HCT116 (cell line): ENCODE data around the gene SARS2. TPM values are rescaled to one million over a fixed set of nuclear protein-coding genes. Genes with fewer than 3 reads are reported as not detected.

Experiments used
- ATAC-seq: fragments of 200-7000 bp; cut with Tn5 transposase; 2 replicates; pipeline ENCODE4 v1.9.1; 2020; ENCODE audit warnings: mild to moderate bottlenecking, moderate library complexity
- BruUV-seq: library from RNA; stranded (reverse); fragments of 400-500 nt; replicated peaks from 2 replicates; lab custom pipeline; 2021; lab: Mats Ljungman, UMichigan
- CTCF ChIA-PET: fragments of 300-600 bp; sonication (Branson Sonifier 250); formaldehyde crosslinking; loops from one replicate; lab custom pipeline; 2021; ENCODE audit warnings: antibody characterized with exemption; lab: Charles Lee
- POLR2A ChIA-PET: fragments of 300-600, 350-600 bp; sonication (Branson Sonifier 250); formaldehyde crosslinking; loops from one replicate; lab custom pipeline; 2021; ENCODE audit warnings: antibody characterized with exemption; lab: Charles Lee
- RAD21 ChIA-PET, 2 experiments: fragments of 300-600 bp; sonication (Branson Sonifier 250); formaldehyde crosslinking; loops; one replicate each; lab custom pipeline; 2023; ENCODE audit warnings: low total read pairs in 2 of 2; ENCODE audit not compliant: uncharacterized antibody in 2 of 2, unreplicated experiment in 2 of 2, low non-redundant PET in 1 of 2; lab: Charles Lee
- DNase-seq: peaks from one replicate; pipeline ENCODE4 v3.0.0-alpha.2; 2010; ENCODE audit warnings: low read depth, low spot score
- H2AFZ ChIP-seq: fragments of 200-600 bp; shearing (Covaris generic), sonication (generic); 2 replicates; pipeline ENCODE4 v1.6.1; 2017; ENCODE audit warnings: low read depth, mixed run types, mixed read lengths, antibody characterized with exemption, low read length; ENCODE audit not compliant: poor library complexity, severe bottlenecking
- H3K27ac ChIP-seq: 2 replicates; pipeline ENCODE4 v1.5.1; 2012; ENCODE audit warnings: low read depth, low read length
- H3K27me3 ChIP-seq: fragments of 200-600 bp; sonication (generic); 2 replicates; pipeline ENCODE4 v1.6.1; 2016; ENCODE audit warnings: mixed run types, low read length, mixed read lengths; ENCODE audit not compliant: insufficient read depth
- H3K36me3 ChIP-seq, 2 experiments: fragments of 200-500 bp in 1 of 2; fragments of 200-600 bp in 1 of 2; sonication (Bioruptor generic) in 1 of 2; sonication (generic) in 1 of 2; 2 replicates each; pipeline versions ENCODE4 v1.5.1 to v1.6.1; 2014 to 2016; ENCODE audit warnings: low read length in 2 of 2, inconsistent platforms in 1 of 2, mixed read lengths in 1 of 2, mixed run types in 1 of 2; ENCODE audit not compliant: insufficient read depth in 2 of 2, control insufficient read depth in 1 of 2
- H3K4me1 ChIP-seq, 2 experiments: fragments of 200-600 bp in 1 of 2; sonication (generic) in 1 of 2; 2 replicates each; pipeline versions ENCODE4 v1.5.1 to v1.6.1; 2012 to 2017; ENCODE audit warnings: low read length in 2 of 2, inconsistent platforms in 1 of 2, mild to moderate bottlenecking in 1 of 2, mixed read lengths in 1 of 2, mixed run types in 1 of 2, moderate library complexity in 1 of 2; ENCODE audit not compliant: insufficient read depth in 2 of 2, control insufficient read depth in 1 of 2
- H3K4me2 ChIP-seq: fragments of 200-600 bp; sonication (generic); 2 replicates; pipeline ENCODE4 v1.6.1; 2017; ENCODE audit warnings: mixed run types, low read length, mixed read lengths
- H3K4me3 ChIP-seq, 2 experiments: fragments of 200-600 bp in 1 of 2; sonication (generic) in 1 of 2; replicated peaks in 1 of 2; 2 replicates each; pipeline ENCODE4 v1.5.1; 2011 to 2016; ENCODE audit warnings: low read length in 2 of 2, control low read depth in 1 of 2, low read depth in 1 of 2, mild to moderate bottlenecking in 1 of 2, mixed read lengths in 1 of 2, mixed run types in 1 of 2
- H3K79me2 ChIP-seq: fragments of 200-600 bp; sonication (generic); 2 replicates; pipeline ENCODE4 v1.6.1; 2017; ENCODE audit warnings: mild to moderate bottlenecking, mixed run types, low read length, moderate library complexity, mixed read lengths; ENCODE audit not compliant: insufficient read depth
- H3K9ac ChIP-seq: fragments of 200-600 bp; sonication (generic); 2 replicates; pipeline ENCODE4 v1.6.1; 2016; ENCODE audit warnings: low read length, mixed read lengths
- H3K9me2 ChIP-seq: fragments of 200-600 bp; sonication (generic), shearing (Covaris generic); 2 replicates; pipeline ENCODE4 v1.6.1; 2017; ENCODE audit warnings: mixed run types, mild to moderate bottlenecking, moderate library complexity; ENCODE audit not compliant: insufficient read depth
- H3K9me3 ChIP-seq, 2 experiments: fragments of 200-500 bp in 1 of 2; fragments of 200-600 bp in 1 of 2; sonication (Bioruptor generic) in 1 of 2; sonication (generic) in 1 of 2; 2 replicates each; pipeline ENCODE4 v1.6.1; 2014 to 2017; ENCODE audit warnings: low read length in 2 of 2, mixed read lengths in 2 of 2, inconsistent platforms in 1 of 2, low read depth in 1 of 2, mild to moderate bottlenecking in 1 of 2, mixed run types in 1 of 2, moderate library complexity in 1 of 2; ENCODE audit not compliant: control insufficient read depth in 1 of 2, insufficient read depth in 1 of 2
- H4K20me1 ChIP-seq: fragments of 200-600 bp; sonication (generic), shearing (Covaris generic); 2 replicates; pipeline ENCODE4 v1.6.1; 2017; ENCODE audit warnings: mixed run types, mild to moderate bottlenecking, moderate library complexity; ENCODE audit not compliant: insufficient read depth
- CTCF ChIP-seq, 3 experiments: fragments of 200-600 bp in 1 of 3; sonication (generic) in 1 of 3; IDR thresholded peaks in 2 of 3; conservative IDR thresholded peaks in 1 of 3; 2 replicates each; pipeline ENCODE4 v1.5.1; 2012 to 2017; ENCODE audit warnings: low read depth in 2 of 3, low read length in 2 of 3, antibody characterized with exemption in 1 of 3, borderline replicate concordance in 1 of 3, control low read depth in 1 of 3, mild to moderate bottlenecking in 1 of 3, mixed read lengths in 1 of 3, mixed run types in 1 of 3, moderate library complexity in 1 of 3; ENCODE audit not compliant: insufficient read depth in 1 of 3
- EGR1 ChIP-seq: IDR thresholded peaks from 2 replicates; pipeline ENCODE4 v1.6.1; 2012; ENCODE audit warnings: low read depth
- ELF1 ChIP-seq: IDR thresholded peaks from 2 replicates; pipeline ENCODE4 v1.6.1; 2012; ENCODE audit warnings: low read depth, borderline replicate concordance
- EZH2phosphoT487 ChIP-seq: fragments of 200-600 bp; IDR thresholded peaks from 2 replicates; pipeline ENCODE4 v1.6.1; 2018; ENCODE audit warnings: antibody characterized with exemption, borderline replicate concordance
- SRF ChIP-seq: IDR thresholded peaks from 2 replicates; pipeline ENCODE4 v1.6.1; 2012; ENCODE audit warnings: low read depth
- ZFX ChIP-seq: fragments of 450-650 bp; IDR thresholded peaks from 2 replicates; pipeline ENCODE4 v1.6.1; 2017
- intact Hi-C: fragments of 100-400 bp; cut with micrococcal nuclease; formaldehyde crosslinking; loops from 2 replicates; pipeline ENCODE4 v1.10.0; 2022
- total RNA-seq: library from RNA; stranded (reverse); gene quantifications from one replicate; pipeline ENCODE4 v1.2.1, GENCODE V29; 2021; ENCODE audit not compliant: unreplicated experiment
- TF ChIP-seq, protein P1 (sequence below): IDR thresholded peaks from 2 replicates; pipeline ENCODE4 v1.6.1; 2012; ENCODE audit warnings: low read depth

The SARS2 gene
- total RNA-seq, 1 experiment from 2014 or later, result 58.2 TPM

DNA sequence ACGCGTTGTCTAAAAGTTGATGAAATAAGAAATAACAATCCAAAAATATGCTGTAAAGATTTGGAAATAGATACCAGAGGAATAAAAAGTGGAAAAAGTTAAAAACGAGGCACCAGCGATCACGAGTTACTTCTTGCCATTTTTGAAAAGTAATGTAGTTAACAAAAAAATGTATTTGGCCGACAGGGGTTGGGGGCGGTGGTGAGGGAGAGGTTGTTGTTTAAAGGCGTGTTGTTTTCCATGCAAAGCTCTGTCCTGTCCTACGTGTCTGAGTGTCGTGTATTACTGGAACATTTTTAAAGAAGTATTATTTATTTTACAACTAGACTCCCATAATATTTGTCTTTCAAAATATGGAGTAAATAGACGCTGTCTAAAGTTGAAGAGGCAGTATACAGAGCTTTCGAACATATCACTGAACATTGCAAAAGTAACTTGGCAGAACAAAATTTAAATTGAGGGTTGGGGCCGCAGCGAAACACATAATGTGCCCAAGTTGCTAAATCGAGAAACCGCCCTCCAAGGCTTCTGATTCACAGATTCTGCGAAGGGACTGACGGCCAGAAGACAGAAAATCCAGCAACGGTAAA is 44.2 kb upstream of the SARS2 start:
- BruUV-seq, result no TSS peak
- H3K9ac ChIP-seq, result peak overlapping the region; percentile 68
- ATAC-seq, result no peak
- H3K27ac ChIP-seq, result peak overlapping the region; percentile 61
- no peaks in the 10 kb centered on the region for H3K9me2 ChIP-seq
- no peak overlapping the region for H2AFZ ChIP-seq
- peaks cover 8 to 21% of the 10 kb centered on the region in 2 experiments; a peak in 3 of 4 replicates for H3K4me1 ChIP-seq
- DNase-seq, result no peak
- POLR2A ChIA-PET, result interaction anchor here (1.1 kb wide), 1 partner anchor 152 kb away, joined by 5 read pairs; no protein-coding TSS in a partner anchor
- no peaks in the 10 kb centered on the region for H3K36me3 ChIP-seq
- TF ChIP-seq ELF1, result no peak
- TF ChIP-seq ZFX, result no peak
- TF ChIP-seq EGR1, result 0 out of 2 replicates have a peak, but pooled peaks have one; percentile 12
- TF ChIP-seq, all 23 proteins: peak for 1
- CTCF ChIA-PET, result no interaction called here
- H3K9me3 ChIP-seq, result no peaks in the 10 kb centered on the region
- no peaks in the 10 kb centered on the region for H4K20me1 ChIP-seq
- no peaks in the 10 kb centered on the region for H3K27me3 ChIP-seq
- intact Hi-C loops, result no loop called here
- H3K4me2 ChIP-seq, result peak overlapping the region; percentile 75
- peaks cover 16% of the 10 kb centered on the region for H3K79me2 ChIP-seq
- H3K4me3 ChIP-seq, result peak overlapping the region; percentile 57 to 61
- RAD21 ChIA-PET, result interaction anchor here in 1 of 2 experiments (0.7 kb wide), 1 partner anchor 101 kb away, joined by 3 read pairs; no protein-coding TSS in a partner anchor

- Histone ChIP-seq H3K79me2 (peaks cover 16% of the 10 kb centered on the region), H3K27me3 (no peaks in the 10 kb centered on the region), H3K4me1 (peaks cover 8 to 19% of the 10 kb centered on the region in 2 experiments; a peak in 3 of 4 replicates), H3K4me2 (no peak overlapping the region), H3K9me3 (no peaks in the 10 kb centered on the region)
- TF ChIP-seq CTCF (IDR thresholded peaks at IDR 0.05 in 2 of 3, conservative IDR thresholded peaks at IDR 0.05 in 1 of 3; ENCODE audit: borderline replicate concordance in 1 of 3, insufficient read depth in 1 of 3, low read depth in 2 of 3, low read length in 2 of 3) (no peak), ELF1 (no peak), EZH2phosphoT487 (no peak), SRF (no peak)
- TF ChIP-seq, protein P1, sequence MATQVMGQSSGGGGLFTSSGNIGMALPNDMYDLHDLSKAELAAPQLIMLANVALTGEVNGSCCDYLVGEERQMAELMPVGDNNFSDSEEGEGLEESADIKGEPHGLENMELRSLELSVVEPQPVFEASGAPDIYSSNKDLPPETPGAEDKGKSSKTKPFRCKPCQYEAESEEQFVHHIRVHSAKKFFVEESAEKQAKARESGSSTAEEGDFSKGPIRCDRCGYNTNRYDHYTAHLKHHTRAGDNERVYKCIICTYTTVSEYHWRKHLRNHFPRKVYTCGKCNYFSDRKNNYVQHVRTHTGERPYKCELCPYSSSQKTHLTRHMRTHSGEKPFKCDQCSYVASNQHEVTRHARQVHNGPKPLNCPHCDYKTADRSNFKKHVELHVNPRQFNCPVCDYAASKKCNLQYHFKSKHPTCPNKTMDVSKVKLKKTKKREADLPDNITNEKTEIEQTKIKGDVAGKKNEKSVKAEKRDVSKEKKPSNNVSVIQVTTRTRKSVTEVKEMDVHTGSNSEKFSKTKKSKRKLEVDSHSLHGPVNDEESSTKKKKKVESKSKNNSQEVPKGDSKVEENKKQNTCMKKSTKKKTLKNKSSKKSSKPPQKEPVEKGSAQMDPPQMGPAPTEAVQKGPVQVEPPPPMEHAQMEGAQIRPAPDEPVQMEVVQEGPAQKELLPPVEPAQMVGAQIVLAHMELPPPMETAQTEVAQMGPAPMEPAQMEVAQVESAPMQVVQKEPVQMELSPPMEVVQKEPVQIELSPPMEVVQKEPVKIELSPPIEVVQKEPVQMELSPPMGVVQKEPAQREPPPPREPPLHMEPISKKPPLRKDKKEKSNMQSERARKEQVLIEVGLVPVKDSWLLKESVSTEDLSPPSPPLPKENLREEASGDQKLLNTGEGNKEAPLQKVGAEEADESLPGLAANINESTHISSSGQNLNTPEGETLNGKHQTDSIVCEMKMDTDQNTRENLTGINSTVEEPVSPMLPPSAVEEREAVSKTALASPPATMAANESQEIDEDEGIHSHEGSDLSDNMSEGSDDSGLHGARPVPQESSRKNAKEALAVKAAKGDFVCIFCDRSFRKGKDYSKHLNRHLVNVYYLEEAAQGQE, result no peak
- TF ChIP-seq, all 23 proteins: peak for 0
- no peaks in the 10 kb centered on the region for H4K20me1 ChIP-seq
- no peak for DNase-seq
- no TSS peak for BruUV-seq
- H3K9me2 ChIP-seq, result no peaks in the 10 kb centered on the region
- H3K27ac ChIP-seq, result no peak overlapping the region
- ChIA-PET RAD21 (interaction anchor here (0.5 kb wide), 2 partner anchors 27 to 66 kb away, joined by 3 read pairs; no protein-coding TSS in a partner anchor), CTCF (interaction anchor here (1.9 kb wide), 1 partner anchor 41 kb away, joined by 5 read pairs; the partner anchor contains the start of genes MRPS12 and SARS2), POLR2A (no interaction called here)
- H2AFZ ChIP-seq, result no peak overlapping the region
- H3K4me3 ChIP-seq, result no peak overlapping the region
- H3K9ac ChIP-seq, result no peak overlapping the region
- intact Hi-C loops, result no loop called here
- no peak for ATAC-seq
- no peaks in the 10 kb centered on the region; a peak in 1 of 4 replicates for H3K36me3 ChIP-seq
These were observed 41.1 kb upstream of the SARS2 start for GRCh38 chr19:38971672-38972071.
